B cell (primary cell): ENCODE results near the gene DAAM2.

Experiments
- CTCF ChIP-seq: fragments of 200-600 bp; IDR thresholded peaks from one replicate; pipeline ENCODE4 v1.8.0; 2022; ENCODE audit warnings: antibody characterized with exemption, mild to moderate bottlenecking
- EZH2 ChIP-seq: IDR thresholded peaks from 2 replicates; pipeline ENCODE4 v1.6.1; 2012; ENCODE audit warnings: borderline replicate concordance, low read depth, mild to moderate bottlenecking, moderate library complexity, low read length; ENCODE audit not compliant: insufficient read depth, poor library complexity, severe bottlenecking

GRCh38 chr6:39819228-39819627 is 27.1 kb downstream of the DAAM2 start:
- TF ChIP-seq CTCF: no peak
- TF ChIP-seq EZH2: no peak
